Activated T-cell treated with anti-CD3 and anti-CD28 coated beads for 1 hour (primary cell): ENCODE results near the gene PBX1.

Experiments
- DNase-seq: peaks from one replicate; pipeline ENCODE4 v3.0.0-alpha.2; 2020; ENCODE audit warnings: low read depth

Gene PBX1

GRCh38 chr1:164700683-164701082, 141.7 kb downstream of the PBX1 start:
- DNase-seq, result no peak

- no peak for DNase-seq
Observed at GRCh38 chr1:164701189-164701761, 142.3 kb downstream of the PBX1 start.

- DNase-seq, result no peak
Observed at GRCh38 chr1:164702216-164702615, 143.2 kb downstream of the PBX1 start.

GRCh38 chr1:164702664-164703063, 143.7 kb downstream of the PBX1 start:
- no peak for DNase-seq

GRCh38 chr1:164703463-164703862, 144.5 kb downstream of the PBX1 start:
- DNase-seq, result no peak

- no peak for DNase-seq
Observed at GRCh38 chr1:164703960-164704411, 145.0 kb downstream of the PBX1 start.

- no peak for DNase-seq
Observed at GRCh38 chr1:164704954-164705353, 146.0 kb downstream of the PBX1 start.

- DNase-seq, result no peak
Observed at GRCh38 chr1:164706606-164706987, 147.6 kb downstream of the PBX1 start.

GRCh38 chr1:164707868-164708331, 148.9 kb downstream of the PBX1 start:
- DNase-seq, result no peak

- DNase-seq, result no peak
Observed at GRCh38 chr1:164708596-164708995, 149.6 kb downstream of the PBX1 start.

- no peak for DNase-seq
Observed at GRCh38 chr1:164709126-164709525, 150.1 kb downstream of the PBX1 start.

- no peak for DNase-seq
Observed at GRCh38 chr1:164709541-164710278, 150.7 kb downstream of the PBX1 start.

- DNase-seq, result no peak
Observed at GRCh38 chr1:164712131-164713036, 153.4 kb downstream of the PBX1 start.

GRCh38 chr1:164713456-164714207, 154.6 kb downstream of the PBX1 start:
- no peak for DNase-seq

GRCh38 chr1:164716992-164717703, 158.2 kb downstream of the PBX1 start:
- DNase-seq, result no peak

- DNase-seq, result no peak
Observed at GRCh38 chr1:164718821-164719220, 159.8 kb downstream of the PBX1 start.

GRCh38 chr1:164719676-164720439, 160.9 kb downstream of the PBX1 start:
- DNase-seq, result no peak

- DNase-seq, result no peak
Observed at GRCh38 chr1:164720440-164721227, 161.7 kb downstream of the PBX1 start.

- no peak for DNase-seq
Observed at GRCh38 chr1:164721228-164721496, 162.2 kb downstream of the PBX1 start.

GRCh38 chr1:164723296-164723798, 164.4 kb downstream of the PBX1 start:
- no peak for DNase-seq
